HS-5 (cell line): Measurements from ENCODE around the gene STAG1.
A peak's percentile ranks its signal among the peaks of the same experiment; 100 is the strongest.
"Not testable (repeated sequence)": the region's sequence is repeated elsewhere in the genome, so short reads cannot be mapped to it uniquely, and the experiment has no call there.

Experiments used
- DNase-seq: peaks from one replicate; pipeline ENCODE4 v3.0.0-alpha.2; 2012; ENCODE audit warnings: low read depth

The STAG1 gene

GRCh38 chr3:136595913-136596697 lies 156.1 kb downstream of the STAG1 start:
- no peak for DNase-seq

- DNase-seq, result no peak
Measured at GRCh38 chr3:136586580-136586979, 165.6 kb downstream of the STAG1 start.

- no peak for DNase-seq
Measured at GRCh38 chr3:136584728-136585127, 167.4 kb downstream of the STAG1 start.

GRCh38 chr3:136583823-136584222 lies 168.4 kb downstream of the STAG1 start:
- no peak for DNase-seq

GRCh38 chr3:136577791-136578190 lies 174.4 kb downstream of the STAG1 start:
- no peak for DNase-seq

GRCh38 chr3:136576279-136577009 lies 175.7 kb downstream of the STAG1 start:
- DNase-seq, result no peak

- DNase-seq, result no peak
Measured at GRCh38 chr3:136567599-136568188, 184.5 kb downstream of the STAG1 start.

- DNase-seq, result not testable (repeated sequence)
Measured at GRCh38 chr3:136564962-136565361, 187.2 kb downstream of the STAG1 start.

GRCh38 chr3:136562026-136562425 lies 190.2 kb downstream of the STAG1 start:
- DNase-seq, result no peak

GRCh38 chr3:136559896-136560295 lies 192.3 kb downstream of the STAG1 start:
- no peak for DNase-seq

GRCh38 chr3:136549461-136549860 lies 202.7 kb downstream of the STAG1 start:
- not testable (repeated sequence) for DNase-seq

- no peak for DNase-seq
Measured at GRCh38 chr3:136547293-136547692, 204.9 kb downstream of the STAG1 start.

- no peak for DNase-seq
Measured at GRCh38 chr3:136546720-136547119, 205.5 kb downstream of the STAG1 start.

- DNase-seq, result no peak
Measured at GRCh38 chr3:136545664-136546268, 206.4 kb downstream of the STAG1 start.

- no peak for DNase-seq
Measured at GRCh38 chr3:136544532-136544931, 207.6 kb downstream of the STAG1 start.

GRCh38 chr3:136543385-136543784 lies 208.8 kb downstream of the STAG1 start:
- DNase-seq, result peak; percentile 19

GRCh38 chr3:136535906-136536305 lies 216.3 kb downstream of the STAG1 start:
- no peak for DNase-seq

GRCh38 chr3:136532766-136533165 lies 219.4 kb downstream of the STAG1 start:
- DNase-seq, result no peak

- DNase-seq, result no peak
Measured at GRCh38 chr3:136518102-136518501, 234.1 kb downstream of the STAG1 start.

GRCh38 chr3:136516656-136517055 lies 235.5 kb downstream of the STAG1 start:
- DNase-seq, result no peak

- DNase-seq, result no peak
Measured at GRCh38 chr3:136516095-136516494, 236.1 kb downstream of the STAG1 start.

GRCh38 chr3:136514533-136514932 lies 237.6 kb downstream of the STAG1 start:
- not testable (repeated sequence) for DNase-seq

GRCh38 chr3:136513367-136513766 lies 238.8 kb downstream of the STAG1 start:
- DNase-seq, result no peak
